RWPE2 (cell line): Measurements from ENCODE around the gene EXOC7.

Experiments used
- ATAC-seq: fragments of 200-7000 bp; cut with Tn5 transposase; 3 replicates; pipeline ENCODE4 v1.9.1; 2021; ENCODE audit warnings: low read depth
- DNase-seq: peaks from one replicate; pipeline ENCODE4 v3.0.0-alpha.2; 2020; ENCODE audit warnings: low spot score
- H3K27ac ChIP-seq: fragments of 450-650 bp; 2 replicates; pipeline ENCODE4 v1.5.1; 2017; ENCODE audit warnings: mild to moderate bottlenecking; ENCODE audit not compliant: poor library complexity, severe bottlenecking
- H3K27me3 ChIP-seq: fragments of 250-450 bp; sonication (Bioruptor Pico); 2 replicates; pipeline ENCODE4 v1.5.1; 2021; ENCODE audit warnings: mild to moderate bottlenecking, moderate library complexity; ENCODE audit not compliant: insufficient read depth, poor library complexity, severe bottlenecking
- H3K36me3 ChIP-seq: fragments of 250-450 bp; sonication (Bioruptor Pico); 2 replicates; pipeline ENCODE4 v1.5.1; 2020; ENCODE audit warnings: low read depth, mild to moderate bottlenecking, moderate library complexity
- H3K4me1 ChIP-seq: fragments of 250-450 bp; sonication (Bioruptor Pico); 2 replicates; pipeline ENCODE4 v1.5.1; 2021; ENCODE audit warnings: mild to moderate bottlenecking, moderate library complexity; ENCODE audit not compliant: insufficient read depth, poor library complexity, severe bottlenecking
- H3K4me3 ChIP-seq: fragments of 250-450 bp; sonication (Bioruptor Pico); 2 replicates; pipeline ENCODE4 v1.5.1; 2021; ENCODE audit warnings: mild to moderate bottlenecking, moderate library complexity; ENCODE audit not compliant: severe bottlenecking
- H3K9me3 ChIP-seq: fragments of 250-450 bp; sonication (Bioruptor Pico); 2 replicates; pipeline ENCODE4 v1.5.1; 2021; ENCODE audit warnings: mild to moderate bottlenecking, moderate library complexity; ENCODE audit not compliant: severe bottlenecking
- TF ChIP-seq, protein P1 (sequence below): fragments of 450-650 bp; IDR thresholded peaks from one replicate; pipeline ENCODE4 v1.5.1; 2017; ENCODE audit warnings: mild to moderate bottlenecking, moderate library complexity; ENCODE audit not compliant: poor library complexity, severe bottlenecking

The EXOC7 gene

DNA sequence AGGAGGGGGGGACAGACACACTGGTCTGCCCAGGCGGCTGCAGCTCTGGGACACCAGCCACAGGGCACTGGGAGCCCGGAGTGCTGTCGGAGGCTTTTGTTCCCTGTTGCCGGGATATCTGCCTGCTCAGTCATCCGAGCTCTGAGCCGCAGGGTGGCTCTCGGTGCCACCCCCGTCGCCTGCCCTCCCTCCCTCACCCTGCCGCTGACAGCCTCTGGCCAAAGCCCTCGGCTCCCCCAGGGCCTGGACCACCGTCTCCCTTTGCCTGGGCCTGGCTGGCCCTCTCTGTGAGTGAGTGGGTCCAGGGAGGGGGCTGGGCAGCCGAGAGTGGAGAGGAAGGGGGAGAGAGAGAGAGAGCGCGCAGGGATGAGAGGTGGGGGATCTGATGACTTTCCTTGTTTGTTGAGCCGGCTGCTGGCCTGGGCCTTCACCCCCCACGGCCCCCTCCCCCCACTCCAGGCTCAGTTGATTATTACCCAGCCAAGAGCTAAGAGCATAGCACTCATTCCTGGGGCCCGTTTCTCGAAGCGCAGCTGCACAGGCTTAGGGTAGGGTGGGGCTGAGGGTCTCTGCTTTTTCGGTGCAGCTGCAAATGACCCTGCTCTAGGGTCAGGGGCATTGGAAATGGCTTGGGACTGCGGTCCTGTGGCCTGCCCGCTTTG, 34.8 kb upstream of the EXOC7 start:
- ATAC-seq, result no peak
- H3K27ac ChIP-seq, result no peak overlapping the region
- no peak for DNase-seq
- no peaks in the 10 kb centered on the region for H3K36me3 ChIP-seq
- no peak overlapping the region for H3K4me3 ChIP-seq
- no peaks in the 10 kb centered on the region for H3K9me3 ChIP-seq
- peaks cover 28% of the 10 kb centered on the region for H3K27me3 ChIP-seq
- TF ChIP-seq, protein P1, sequence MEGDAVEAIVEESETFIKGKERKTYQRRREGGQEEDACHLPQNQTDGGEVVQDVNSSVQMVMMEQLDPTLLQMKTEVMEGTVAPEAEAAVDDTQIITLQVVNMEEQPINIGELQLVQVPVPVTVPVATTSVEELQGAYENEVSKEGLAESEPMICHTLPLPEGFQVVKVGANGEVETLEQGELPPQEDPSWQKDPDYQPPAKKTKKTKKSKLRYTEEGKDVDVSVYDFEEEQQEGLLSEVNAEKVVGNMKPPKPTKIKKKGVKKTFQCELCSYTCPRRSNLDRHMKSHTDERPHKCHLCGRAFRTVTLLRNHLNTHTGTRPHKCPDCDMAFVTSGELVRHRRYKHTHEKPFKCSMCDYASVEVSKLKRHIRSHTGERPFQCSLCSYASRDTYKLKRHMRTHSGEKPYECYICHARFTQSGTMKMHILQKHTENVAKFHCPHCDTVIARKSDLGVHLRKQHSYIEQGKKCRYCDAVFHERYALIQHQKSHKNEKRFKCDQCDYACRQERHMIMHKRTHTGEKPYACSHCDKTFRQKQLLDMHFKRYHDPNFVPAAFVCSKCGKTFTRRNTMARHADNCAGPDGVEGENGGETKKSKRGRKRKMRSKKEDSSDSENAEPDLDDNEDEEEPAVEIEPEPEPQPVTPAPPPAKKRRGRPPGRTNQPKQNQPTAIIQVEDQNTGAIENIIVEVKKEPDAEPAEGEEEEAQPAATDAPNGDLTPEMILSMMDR, result no peak
- peaks cover 4% of the 10 kb centered on the region for H3K4me1 ChIP-seq

DNA sequence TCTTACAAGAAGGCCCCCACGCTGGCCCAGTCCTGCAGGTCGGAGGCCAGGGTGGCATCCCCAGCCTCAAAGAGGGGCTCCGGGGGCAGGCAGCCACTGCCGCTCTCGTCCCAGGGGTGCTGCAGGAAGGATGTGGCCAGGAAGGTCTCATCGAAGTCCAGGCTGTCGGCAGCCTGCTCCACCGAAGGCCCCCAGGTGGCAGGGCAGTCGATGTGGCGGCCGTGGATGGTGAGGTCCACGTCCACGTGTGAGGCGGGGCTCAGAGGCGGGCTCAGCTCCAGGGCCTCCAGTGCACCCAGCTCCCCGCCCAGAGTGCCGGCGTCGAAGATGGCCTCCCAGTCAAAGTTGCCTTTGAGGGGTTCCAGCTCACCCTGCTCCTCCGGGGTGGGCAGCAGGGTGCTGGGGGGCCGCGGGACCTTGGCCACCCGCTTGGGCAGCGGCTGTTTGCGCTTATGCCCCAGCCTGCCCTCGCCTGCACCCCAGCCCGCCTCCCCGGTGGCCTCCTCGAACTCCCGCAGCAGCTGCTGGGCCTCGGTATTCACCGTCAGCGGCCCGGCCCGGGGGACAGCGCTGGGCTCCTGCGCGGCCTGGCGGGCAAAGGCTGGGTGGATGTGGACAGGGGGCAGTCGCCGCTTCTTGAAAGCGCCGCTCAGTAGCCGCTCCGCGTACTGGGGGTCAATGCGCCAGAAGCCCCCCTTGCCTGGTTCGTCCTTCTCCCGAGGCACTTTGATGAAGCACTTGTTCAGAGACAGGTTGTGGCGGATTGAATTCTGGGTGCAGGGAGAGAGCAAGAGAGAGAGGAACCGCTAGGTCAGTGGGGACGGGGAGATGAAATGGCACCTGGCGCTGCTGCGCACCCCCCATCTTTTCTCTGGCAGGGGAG, 34.0 kb upstream of the EXOC7 start:
- H3K27me3 ChIP-seq, result peaks cover 28% of the 10 kb centered on the region
- TF ChIP-seq, protein P1, result no peak
- peaks cover 12% of the 10 kb centered on the region for H3K4me1 ChIP-seq
- no peak for DNase-seq
- no peak overlapping the region for H3K4me3 ChIP-seq
- no peak for ATAC-seq
- H3K27ac ChIP-seq, result no peak overlapping the region
- H3K9me3 ChIP-seq, result no peaks in the 10 kb centered on the region
- H3K36me3 ChIP-seq, result no peaks in the 10 kb centered on the region

DNA sequence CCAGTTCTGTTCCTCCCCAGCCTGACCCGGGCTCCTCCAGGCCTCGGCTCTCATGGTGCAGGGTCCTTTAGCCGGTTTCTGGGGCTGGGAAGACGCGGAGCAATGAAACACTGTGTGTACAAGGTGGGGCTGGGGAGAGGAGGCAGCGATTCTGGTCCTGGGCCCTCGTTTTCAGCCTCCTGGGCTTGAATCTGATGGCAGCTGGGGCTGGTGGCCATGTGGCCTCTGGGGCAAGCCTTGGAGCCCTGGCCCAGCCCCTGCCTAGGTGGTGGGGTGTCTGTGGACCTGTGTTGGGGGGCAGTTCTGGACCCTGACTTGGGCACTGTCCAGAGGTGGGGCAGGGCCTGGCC, 33.4 kb upstream of the EXOC7 start:
- peaks cover 16% of the 10 kb centered on the region for H3K4me1 ChIP-seq
- ATAC-seq (no peak), DNase-seq (no peak)
- no peaks in the 10 kb centered on the region for H3K9me3 ChIP-seq
- no peaks in the 10 kb centered on the region for H3K36me3 ChIP-seq
- peaks cover 28% of the 10 kb centered on the region for H3K27me3 ChIP-seq
- H3K4me3 ChIP-seq, result no peak overlapping the region
- no peak overlapping the region for H3K27ac ChIP-seq
- TF ChIP-seq, protein P1, result no peak

DNA sequence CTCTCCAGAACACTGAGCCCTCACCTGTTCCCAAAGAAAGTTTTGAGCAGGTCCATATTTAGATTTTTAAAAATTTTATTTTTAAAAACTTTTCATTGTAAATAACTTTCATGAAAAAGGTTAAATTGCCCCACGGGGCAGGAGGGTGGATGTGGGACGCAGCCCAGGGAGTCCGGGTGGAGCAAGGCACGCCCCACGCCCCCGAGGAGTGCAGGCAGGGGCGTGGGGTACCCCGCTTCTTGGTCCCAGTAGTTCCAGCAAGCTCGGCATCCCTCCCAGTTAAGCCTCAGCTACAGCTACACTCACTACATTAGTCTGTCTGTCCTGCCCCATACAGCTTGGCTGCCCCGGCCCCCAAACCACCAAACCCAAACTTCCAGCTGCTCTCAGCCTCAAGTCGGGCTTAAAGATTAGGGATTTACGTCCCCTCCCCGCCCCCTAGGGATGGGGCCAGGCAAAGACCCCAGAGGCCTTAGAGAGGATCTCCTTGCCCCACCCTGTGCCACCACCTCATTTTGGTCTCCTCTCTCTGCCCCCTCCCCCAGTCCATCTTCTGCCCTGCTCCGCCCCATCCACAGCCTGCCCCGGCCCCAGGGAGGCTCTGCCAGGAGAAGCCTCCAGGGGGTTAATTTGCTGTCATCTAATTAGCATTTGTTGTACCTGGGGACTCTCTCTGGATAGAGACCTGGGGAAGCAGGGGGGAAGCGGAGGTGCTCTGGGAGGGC, 32.9 kb upstream of the EXOC7 start:
- Histone ChIP-seq H3K4me1 (peaks cover 18% of the 10 kb centered on the region), H3K27me3 (peaks cover 28% of the 10 kb centered on the region), H3K9me3 (no peaks in the 10 kb centered on the region), H3K36me3 (no peaks in the 10 kb centered on the region), H3K4me3 (no peak overlapping the region), H3K27ac (no peak overlapping the region)
- TF ChIP-seq, protein P1, result no peak
- no peak for DNase-seq
- no peak for ATAC-seq
